ES-I3 (cell line): ENCODE data around the gene DDIAS.

ENCODE experiments used
- H3K36me3 ChIP-seq: 2 replicates; pipeline ENCODE4 v1.6.1; 2013; ENCODE audit warnings: mild to moderate bottlenecking, low read length, control low read depth, moderate library complexity; ENCODE audit not compliant: insufficient read depth
- H3K4me1 ChIP-seq: 2 replicates; pipeline ENCODE4 v1.6.1; 2013; ENCODE audit warnings: mild to moderate bottlenecking, control low read depth, low read length; ENCODE audit not compliant: insufficient read depth
- H3K9ac ChIP-seq: 2 replicates; pipeline ENCODE4 v1.6.1; 2013; ENCODE audit warnings: low read depth, mild to moderate bottlenecking, low read length, moderate library complexity
- H3K9me3 ChIP-seq: 2 replicates; pipeline ENCODE4 v1.6.1; 2013; ENCODE audit warnings: mild to moderate bottlenecking, low read length, moderate library complexity; ENCODE audit not compliant: control insufficient read depth, insufficient read depth

The DDIAS gene

DNA sequence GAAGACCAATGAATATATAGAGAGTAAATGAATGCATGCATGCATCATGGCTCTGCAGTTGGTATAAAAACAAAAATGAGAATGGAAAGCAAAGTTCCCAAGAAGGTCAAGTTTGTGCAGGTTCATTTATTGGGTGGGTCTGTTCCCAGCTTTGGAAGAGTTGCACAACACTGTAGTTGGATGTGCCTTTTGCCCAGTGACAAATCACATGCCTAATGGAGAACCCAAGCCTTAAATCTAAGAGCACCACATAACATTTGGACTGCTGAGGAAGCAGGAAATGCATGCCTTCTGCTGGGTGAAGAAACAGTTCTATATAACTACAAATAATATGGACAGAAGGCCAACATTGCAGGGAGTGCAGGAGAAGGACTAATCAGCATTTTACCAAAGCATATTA, 31.9 kb upstream of the DDIAS start:
- Histone ChIP-seq H3K36me3 (no peaks in the 10 kb centered on the region), H3K9me3 (no peaks in the 10 kb centered on the region), H3K4me1 (0 out of 2 replicates have a peak, but pooled peaks cover 2% of the 10 kb centered on the region), H3K9ac (no peak overlapping the region)

DNA sequence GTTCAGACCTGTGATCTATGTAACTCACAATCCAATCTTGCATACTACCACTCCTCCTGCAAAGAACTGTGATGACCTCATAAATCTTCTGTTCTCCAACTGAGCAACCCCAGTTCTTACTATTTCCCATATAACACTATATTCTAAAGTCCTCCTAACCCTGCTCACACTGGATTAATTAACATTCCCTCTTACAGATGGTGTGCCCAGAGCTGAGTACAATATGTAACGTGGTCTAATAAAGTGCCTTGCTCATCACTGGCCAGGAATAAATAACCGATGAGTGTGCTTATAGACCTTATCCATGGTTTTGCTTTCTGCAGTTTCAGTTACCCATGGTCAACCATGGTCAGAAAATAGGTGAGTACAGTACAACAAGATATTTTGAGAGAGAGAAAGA, 29.9 kb upstream of the DDIAS start:
- Histone ChIP-seq H3K36me3 (no peaks in the 10 kb centered on the region), H3K9ac (no peak overlapping the region), H3K4me1 (no peaks in the 10 kb centered on the region), H3K9me3 (no peaks in the 10 kb centered on the region)

DNA sequence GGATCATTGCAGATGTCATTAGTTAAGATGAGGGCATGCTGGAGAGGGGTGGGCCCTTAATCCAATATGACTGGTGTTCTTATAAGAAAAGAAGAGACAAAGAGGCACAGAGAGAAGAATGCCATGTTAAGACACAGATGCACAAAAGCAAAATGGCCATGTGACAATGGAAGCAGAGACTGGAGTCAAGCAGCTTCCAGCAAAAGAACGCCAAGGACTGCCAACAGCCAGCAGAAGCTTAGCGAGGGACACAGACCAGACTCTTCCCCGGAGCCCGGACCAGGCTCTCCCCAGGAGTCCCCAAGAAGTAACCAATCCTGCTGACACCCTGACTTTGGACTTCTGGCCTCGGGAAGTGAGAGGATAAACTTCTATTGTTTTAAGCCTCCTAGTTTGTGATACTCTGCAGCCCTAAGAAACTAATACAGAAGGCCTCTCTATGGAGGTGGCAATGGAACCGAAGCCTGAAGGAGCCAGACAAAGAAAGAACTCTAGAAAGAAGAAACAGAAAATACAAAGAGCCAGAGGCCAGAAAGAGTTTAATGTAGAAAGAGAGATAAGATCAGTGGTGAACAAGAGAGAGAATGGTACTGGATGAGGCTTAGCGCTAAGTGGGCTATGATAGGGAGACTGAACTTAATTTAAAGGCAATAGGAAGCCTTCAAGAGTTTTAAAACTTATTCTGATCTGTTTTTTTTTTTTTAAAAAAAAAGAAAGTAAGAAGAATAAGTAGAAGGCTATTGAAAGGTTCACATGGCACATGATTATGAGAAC, 29.0 kb upstream of the DDIAS start:
- Histone ChIP-seq H3K9me3 (no peaks in the 10 kb centered on the region), H3K9ac (no peak overlapping the region), H3K4me1 (no peaks in the 10 kb centered on the region), H3K36me3 (no peaks in the 10 kb centered on the region)

DNA sequence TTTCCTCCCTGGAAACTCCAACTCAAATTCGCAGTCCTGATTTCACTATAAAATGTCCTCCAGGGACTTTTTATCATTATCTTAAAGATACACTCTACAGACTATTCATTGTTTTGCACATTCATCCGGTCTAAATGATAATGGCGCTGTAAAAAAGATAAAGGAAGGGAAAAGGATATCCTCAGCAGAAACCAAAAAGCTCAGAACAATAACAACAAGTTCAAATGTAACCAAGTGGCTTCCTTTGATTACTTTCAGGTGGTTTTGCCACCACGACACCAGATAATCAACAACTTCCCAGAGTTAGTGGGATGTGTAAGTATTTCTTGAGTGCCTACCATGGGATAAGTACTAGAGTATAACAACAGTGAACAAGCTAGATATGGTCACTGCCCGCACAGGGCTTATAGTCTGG, 27.6 kb upstream of the DDIAS start:
- Histone ChIP-seq H3K4me1 (no peaks in the 10 kb centered on the region), H3K9ac (no peak overlapping the region), H3K36me3 (no peaks in the 10 kb centered on the region), H3K9me3 (no peaks in the 10 kb centered on the region)

DNA sequence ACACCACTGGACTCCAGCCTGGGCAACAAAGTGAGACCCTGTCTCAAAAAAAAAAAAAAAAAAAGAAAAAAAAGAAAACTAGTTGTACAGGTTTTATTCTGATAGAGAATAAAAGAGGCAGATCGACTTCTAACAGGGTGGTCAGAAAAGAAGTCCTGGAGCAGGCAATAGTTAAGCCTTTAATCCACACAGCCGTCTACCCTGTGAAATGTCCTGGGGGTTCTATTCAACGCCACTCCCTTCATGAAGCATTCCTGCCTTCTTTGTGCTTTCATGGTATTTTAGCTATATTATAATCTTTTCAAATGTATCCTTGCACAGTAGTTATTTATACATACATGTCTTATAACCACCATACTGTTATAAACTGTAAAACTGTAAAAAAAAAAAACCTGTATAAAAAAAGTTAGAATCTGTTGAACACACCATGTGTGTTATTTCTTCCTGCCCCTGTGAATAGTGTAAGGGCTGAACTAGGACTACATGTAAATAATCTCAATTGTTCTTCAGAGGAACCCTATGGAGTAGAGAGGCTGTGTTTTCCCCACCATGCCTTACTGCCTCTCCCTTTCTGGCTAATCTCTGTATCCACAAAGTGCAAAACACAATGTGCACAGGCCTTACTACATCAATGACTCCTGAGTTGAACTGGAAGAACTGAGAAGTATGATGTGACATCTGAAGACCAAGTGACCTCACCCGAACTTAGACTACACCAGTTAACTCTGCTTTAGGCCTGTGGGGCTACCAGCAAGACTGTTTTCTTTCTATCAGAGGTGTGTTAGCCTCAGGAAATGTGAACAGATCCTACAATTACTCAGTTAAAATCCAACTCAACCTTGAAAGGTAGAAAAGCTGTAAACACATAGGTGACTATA, 26.7 kb upstream of the DDIAS start:
- Histone ChIP-seq H3K9ac (no peak overlapping the region), H3K9me3 (no peaks in the 10 kb centered on the region), H3K36me3 (no peaks in the 10 kb centered on the region), H3K4me1 (no peaks in the 10 kb centered on the region)

DNA sequence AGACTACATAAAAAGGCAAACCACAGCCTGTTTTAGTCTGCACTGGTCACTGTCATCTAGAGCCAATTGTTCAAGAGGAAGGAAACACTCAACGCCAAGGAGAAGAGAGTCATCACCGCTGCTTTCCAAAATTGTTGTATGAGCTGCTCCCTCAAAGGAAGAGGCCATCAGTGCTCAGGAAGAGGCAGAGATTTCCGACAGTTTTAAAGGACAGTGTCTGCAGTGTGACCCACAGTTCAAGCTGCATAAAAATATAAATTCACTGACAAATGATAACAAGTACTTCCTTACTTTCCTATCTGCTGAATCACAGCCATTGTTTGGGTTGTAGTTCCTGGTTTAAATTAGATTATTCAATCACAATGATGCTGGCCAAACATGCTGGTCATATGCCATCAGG, 17.7 kb upstream of the DDIAS start:
- H3K9me3 ChIP-seq: peaks cover 3% of the 10 kb centered on the region; the same call in 1 of the 2 replicates
- H3K36me3 ChIP-seq: no peaks in the 10 kb centered on the region
- H3K9ac ChIP-seq: no peak overlapping the region
- no peaks in the 10 kb centered on the region for H3K4me1 ChIP-seq

DNA sequence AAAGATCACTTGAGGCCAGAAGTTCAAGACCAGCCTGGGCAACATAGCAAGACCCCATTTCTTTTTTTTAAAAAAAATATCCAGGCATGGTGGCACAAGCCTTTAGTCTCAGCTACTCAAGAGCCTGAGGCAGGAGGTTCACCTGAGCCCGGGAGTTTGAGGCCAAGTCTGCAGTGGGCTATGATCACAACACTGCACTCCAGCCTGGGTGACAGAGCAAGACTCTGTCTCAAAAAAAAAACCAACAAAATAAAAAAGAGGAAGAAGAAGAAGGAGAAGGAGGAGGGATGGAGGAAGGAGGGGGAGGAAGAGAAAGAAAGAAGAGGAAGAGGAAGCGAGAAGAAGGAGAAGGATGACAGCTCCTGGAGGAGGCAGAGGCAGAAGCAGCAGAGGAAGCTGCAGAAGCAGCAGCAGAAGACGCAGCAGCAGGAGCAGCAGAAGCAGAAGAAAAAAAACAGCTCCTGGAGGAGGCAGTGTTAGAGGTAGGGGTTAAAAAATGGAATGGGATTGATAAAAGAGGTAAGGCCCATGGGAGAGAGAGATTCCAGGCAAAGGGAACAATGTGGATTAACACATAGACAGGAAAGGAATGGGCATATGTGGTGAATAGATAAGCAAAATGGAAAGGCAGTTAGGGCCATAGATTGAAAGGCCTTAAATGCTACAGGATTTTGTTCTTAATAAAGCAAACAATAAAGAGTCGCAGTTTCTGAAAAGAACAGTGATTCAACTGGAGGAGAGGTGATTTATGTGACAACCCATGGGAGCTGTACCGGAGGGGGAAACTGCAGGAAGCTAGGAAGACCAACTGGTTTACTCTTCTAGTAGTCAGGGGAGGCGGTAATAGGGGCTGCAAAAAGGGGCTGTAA, 12.2 kb upstream of the DDIAS start:
- H3K36me3 ChIP-seq: no peaks in the 10 kb centered on the region
- no peaks in the 10 kb centered on the region for H3K9me3 ChIP-seq
- H3K4me1 ChIP-seq: peaks cover 8% of the 10 kb centered on the region; the same call in 1 of the 2 replicates
- H3K9ac ChIP-seq: no peak overlapping the region

DNA sequence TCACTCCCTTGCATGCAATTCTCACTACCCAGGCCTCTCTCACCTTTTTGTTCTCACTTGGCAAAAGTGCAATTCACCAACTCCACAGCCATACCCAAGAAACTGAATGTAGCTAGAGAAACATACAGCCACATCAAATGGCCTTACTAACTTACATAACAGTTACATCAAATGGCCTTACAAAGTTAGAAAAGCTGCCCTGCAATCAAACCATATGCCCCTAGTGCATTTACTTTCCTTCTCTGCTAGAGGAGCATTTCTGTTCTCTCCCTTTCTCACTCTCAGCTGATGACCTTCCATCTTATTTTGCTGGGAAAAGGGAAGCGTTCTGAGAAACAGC, 11.6 kb upstream of the DDIAS start:
- no peaks in the 10 kb centered on the region for H3K36me3 ChIP-seq
- H3K9ac ChIP-seq: no peak overlapping the region
- H3K4me1 ChIP-seq: peaks cover 8% of the 10 kb centered on the region; the same call in 1 of the 2 replicates
- H3K9me3 ChIP-seq: no peaks in the 10 kb centered on the region

DNA sequence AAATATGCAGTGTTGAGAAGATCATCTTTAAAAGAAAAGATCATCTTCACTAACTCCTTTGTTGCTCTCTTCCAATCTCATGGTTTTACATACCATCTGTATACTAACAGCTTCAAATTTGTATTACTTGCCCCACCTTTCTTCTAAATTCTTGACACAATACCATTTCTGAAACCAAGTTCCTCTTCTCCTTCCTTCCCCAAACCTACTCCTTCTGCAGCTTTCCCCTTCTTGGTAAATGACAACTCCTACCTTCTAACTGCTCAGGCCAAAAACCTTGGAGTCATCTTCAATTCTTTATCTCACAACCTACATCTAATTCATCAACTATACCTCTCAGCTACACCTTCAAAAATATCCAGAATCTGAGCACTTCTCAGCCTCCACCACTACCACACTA, 10.6 kb upstream of the DDIAS start:
- H3K4me1 ChIP-seq: peaks cover 8% of the 10 kb centered on the region; the same call in 1 of the 2 replicates
- no peak overlapping the region for H3K9ac ChIP-seq
- H3K9me3 ChIP-seq: no peaks in the 10 kb centered on the region
- no peaks in the 10 kb centered on the region for H3K36me3 ChIP-seq

DNA sequence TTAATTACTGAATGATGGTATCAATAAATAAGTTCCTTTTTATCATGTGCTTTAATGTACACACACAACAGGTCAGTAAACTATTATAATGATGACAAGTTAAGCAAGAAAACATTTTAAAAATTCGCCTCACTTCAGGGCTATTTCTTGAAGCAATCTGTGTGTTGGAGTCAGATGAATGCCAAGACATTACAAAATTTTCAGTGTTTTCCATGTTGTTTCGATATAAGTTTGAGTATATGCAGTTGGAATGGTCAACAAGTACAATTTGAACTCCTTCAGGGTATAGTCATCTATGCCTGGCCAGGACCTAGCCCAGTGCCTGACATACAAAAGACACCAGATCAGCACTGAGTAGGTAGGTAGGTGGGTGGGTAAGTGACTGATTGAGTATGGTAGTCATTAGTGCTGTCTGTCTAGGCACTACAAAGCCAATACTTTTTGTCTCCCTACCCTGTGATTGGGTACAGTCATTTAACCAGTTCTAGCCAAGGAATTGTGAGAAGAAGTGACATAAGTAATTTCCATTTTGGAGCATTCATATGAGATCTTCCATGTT, 8.8 kb upstream of the DDIAS start:
- H3K9ac ChIP-seq: no peak overlapping the region
- H3K4me1 ChIP-seq: peaks cover 8% of the 10 kb centered on the region; the same call in 1 of the 2 replicates
- H3K9me3 ChIP-seq: no peaks in the 10 kb centered on the region

DNA sequence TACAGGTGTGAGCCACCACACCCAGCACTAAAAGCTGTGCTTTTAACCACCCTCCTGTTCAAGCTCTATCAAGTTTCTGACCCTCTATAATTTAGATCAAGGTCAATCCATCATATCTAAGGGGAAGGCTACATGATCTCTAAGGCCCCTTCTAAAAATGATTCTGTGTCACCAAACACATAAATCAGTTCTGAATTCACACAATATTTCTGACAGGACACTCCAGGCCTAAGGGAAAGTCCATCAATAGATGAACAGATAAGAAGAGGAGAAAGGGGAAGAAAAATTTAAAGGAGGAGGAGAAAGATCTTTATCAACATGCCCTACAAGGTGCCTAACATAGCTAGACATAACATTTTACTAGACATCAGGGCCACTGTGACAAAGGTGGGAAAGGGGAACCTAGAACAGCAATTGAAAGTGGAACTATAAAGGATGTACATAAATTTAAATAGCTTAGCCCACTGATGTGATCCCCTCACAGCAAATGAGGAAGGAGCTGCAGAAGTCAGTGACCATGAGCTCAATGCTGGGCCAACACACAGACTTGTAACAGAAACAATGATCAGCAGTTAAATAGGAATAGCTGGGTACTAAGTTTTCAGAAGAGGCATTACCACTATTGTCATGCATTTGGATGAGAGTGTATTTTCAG, 6.0 kb upstream of the DDIAS start:
- Histone ChIP-seq H3K9me3 (no peaks in the 10 kb centered on the region), H3K36me3 (no peaks in the 10 kb centered on the region), H3K9ac (no peak overlapping the region), H3K4me1 (0 out of 2 replicates have a peak, but pooled peaks cover 5% of the 10 kb centered on the region)

More for the DNA sequence above, 8.8 kb upstream of the DDIAS start:
- H3K36me3 ChIP-seq: no peaks in the 10 kb centered on the region

DNA sequence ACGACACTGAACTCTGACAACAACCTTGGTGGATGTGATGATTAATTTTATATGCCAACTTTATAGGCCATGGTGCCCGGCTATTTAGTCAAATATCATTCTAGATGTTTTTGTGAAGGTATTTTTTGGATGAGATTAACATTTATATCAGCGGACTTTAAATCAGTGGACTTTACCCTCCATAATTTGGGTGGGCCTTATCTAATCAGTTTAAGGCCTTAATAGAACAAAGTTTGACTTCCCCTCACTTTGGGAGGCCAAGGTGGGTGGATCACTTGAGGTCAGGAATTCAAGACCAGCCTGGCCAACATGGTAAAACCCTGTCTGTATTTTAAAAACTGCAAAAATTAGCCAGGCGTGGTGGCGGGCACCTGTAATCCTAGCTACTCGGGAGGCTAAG, 5.4 kb upstream of the DDIAS start:
- no peak overlapping the region for H3K9ac ChIP-seq
- no peaks in the 10 kb centered on the region for H3K36me3 ChIP-seq
- 0 out of 2 replicates have a peak, but pooled peaks cover 5% of the 10 kb centered on the region for H3K4me1 ChIP-seq
- no peaks in the 10 kb centered on the region for H3K9me3 ChIP-seq

DNA sequence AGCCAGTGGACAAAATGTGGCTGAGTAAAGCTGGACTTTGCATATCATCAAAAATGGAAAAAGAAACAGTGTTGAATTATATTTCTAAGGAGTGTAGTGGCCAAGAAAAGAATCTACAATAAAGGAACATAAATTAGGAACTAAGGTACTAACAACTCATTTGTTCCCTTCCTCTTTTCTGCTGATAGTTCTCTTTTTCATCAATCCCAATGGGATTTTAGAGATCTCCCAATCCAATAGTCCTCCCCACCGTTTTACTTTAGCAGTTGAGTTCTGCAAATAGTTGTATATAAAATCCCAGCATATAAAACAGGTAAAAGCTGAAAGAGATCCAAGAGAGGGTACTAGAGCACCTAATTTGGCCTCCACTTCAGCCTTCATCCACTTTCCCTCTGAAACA, 3.3 kb upstream of the DDIAS start:
- H3K9me3 ChIP-seq: no peaks in the 10 kb centered on the region
- H3K9ac ChIP-seq: no peak overlapping the region
- no peaks in the 10 kb centered on the region for H3K36me3 ChIP-seq
- 0 out of 2 replicates have a peak, but pooled peaks cover 8% of the 10 kb centered on the region for H3K4me1 ChIP-seq
